Suprapubic skin (tissue), 3 donors: Measurements from ENCODE around the gene MYO9A.

ENCODE experiments used
- EP300 ChIP-seq: sonication (generic); formaldehyde crosslinking; IDR thresholded peaks from one replicate; pipeline ENCODE4 v1.6.1; 2017; ENCODE audit warnings: antibody characterized with exemption
- POLR2A ChIP-seq, 2 donors: fragments of 450-650 bp; IDR thresholded peaks; one replicate each; pipeline ENCODE4 v1.6.1; 2017; ENCODE audit warnings: antibody characterized with exemption in 2 of 2, mild to moderate bottlenecking in 2 of 2, moderate library complexity in 2 of 2
- TF ChIP-seq, protein P1 (sequence below), 2 donors: fragments of 200-600 bp in 1 of 2; fragments of 450-650 bp in 1 of 2; sonication (generic) in 1 of 2; IDR thresholded peaks; one replicate each; pipeline ENCODE4 v1.5.1; 2016 to 2019; ENCODE audit warnings: antibody characterized with exemption in 2 of 2, mild to moderate bottlenecking in 1 of 2, moderate library complexity in 1 of 2

DNA sequence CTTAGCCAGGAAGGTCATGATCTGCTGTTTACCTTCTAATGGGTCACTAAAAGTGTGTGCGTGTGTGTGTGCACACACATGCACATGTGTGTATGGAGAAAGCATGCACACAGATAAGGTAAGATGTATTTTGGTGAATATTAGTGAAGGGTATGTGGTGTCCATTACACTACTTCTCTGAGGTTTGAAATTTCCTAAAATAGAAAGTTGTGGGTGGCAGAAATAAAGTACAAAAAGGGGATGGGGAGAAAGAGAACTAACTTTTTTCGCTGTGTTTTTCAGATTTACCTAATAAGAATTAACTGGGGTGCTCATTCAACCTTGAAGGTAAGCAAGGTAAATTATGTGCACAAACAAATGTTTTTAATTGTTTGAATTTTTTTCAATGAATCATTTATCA is 332.0 kb downstream of the MYO9A start:
- TF ChIP-seq POLR2A (IDR thresholded peaks at IDR 0.05) = no peak
- TF ChIP-seq, protein P1, sequence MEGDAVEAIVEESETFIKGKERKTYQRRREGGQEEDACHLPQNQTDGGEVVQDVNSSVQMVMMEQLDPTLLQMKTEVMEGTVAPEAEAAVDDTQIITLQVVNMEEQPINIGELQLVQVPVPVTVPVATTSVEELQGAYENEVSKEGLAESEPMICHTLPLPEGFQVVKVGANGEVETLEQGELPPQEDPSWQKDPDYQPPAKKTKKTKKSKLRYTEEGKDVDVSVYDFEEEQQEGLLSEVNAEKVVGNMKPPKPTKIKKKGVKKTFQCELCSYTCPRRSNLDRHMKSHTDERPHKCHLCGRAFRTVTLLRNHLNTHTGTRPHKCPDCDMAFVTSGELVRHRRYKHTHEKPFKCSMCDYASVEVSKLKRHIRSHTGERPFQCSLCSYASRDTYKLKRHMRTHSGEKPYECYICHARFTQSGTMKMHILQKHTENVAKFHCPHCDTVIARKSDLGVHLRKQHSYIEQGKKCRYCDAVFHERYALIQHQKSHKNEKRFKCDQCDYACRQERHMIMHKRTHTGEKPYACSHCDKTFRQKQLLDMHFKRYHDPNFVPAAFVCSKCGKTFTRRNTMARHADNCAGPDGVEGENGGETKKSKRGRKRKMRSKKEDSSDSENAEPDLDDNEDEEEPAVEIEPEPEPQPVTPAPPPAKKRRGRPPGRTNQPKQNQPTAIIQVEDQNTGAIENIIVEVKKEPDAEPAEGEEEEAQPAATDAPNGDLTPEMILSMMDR (IDR thresholded peaks at IDR 0.05) = no peak
- no peak for TF ChIP-seq EP300
